Naive B cell (primary cell): ENCODE measurements around the gene SLC13A3. TPM values are rescaled to one million over a fixed set of nuclear protein-coding genes. Genes with fewer than 3 reads are reported as not detected.

Source experiments
- ATAC-seq, 2 donors: fragments of 150-1000 bp; cut with Tn5 transposase; 2 replicates each; pipeline ENCODE4 v1.10.0; 2021; ENCODE audit warnings: low read depth in 2 of 2, mild to moderate bottlenecking in 2 of 2, moderate library complexity in 2 of 2
- DNase-seq: peaks from one replicate; pipeline ENCODE4 v3.0.0; 2022
- H3K27ac Mint-ChIP-seq, 6 donors: one replicate each; pipeline ENCODE4 v1.8.0; 2020 to 2022; ENCODE audit warnings: mild to moderate bottlenecking in 6 of 6, mixed read lengths in 6 of 6, moderate library complexity in 5 of 6, inconsistent platforms in 2 of 6
- H3K27me3 Mint-ChIP-seq, 3 donors: one replicate each; pipeline ENCODE4 v1.8.0; 2021 to 2022; ENCODE audit warnings: mixed read lengths in 3 of 3, mild to moderate bottlenecking in 1 of 3
- H3K36me3 Mint-ChIP-seq, 2 donors: one replicate each; pipeline ENCODE4 v1.8.0; 2020 to 2022; ENCODE audit warnings: mixed read lengths in 2 of 2, inconsistent platforms in 1 of 2, mild to moderate bottlenecking in 1 of 2
- H3K4me1 Mint-ChIP-seq, 3 donors: one replicate each; pipeline ENCODE4 v1.8.0; 2020 to 2022; ENCODE audit warnings: mixed read lengths in 3 of 3, inconsistent platforms in 1 of 3, mild to moderate bottlenecking in 1 of 3, moderate library complexity in 1 of 3
- H3K4me3 Mint-ChIP-seq, 8 donors: one replicate each; pipeline ENCODE4 v1.8.0; 2020 to 2022; ENCODE audit warnings: mild to moderate bottlenecking in 8 of 8, mixed read lengths in 8 of 8, moderate library complexity in 8 of 8, inconsistent platforms in 2 of 8
- H3K9me3 Mint-ChIP-seq, 7 donors: one replicate each; pipeline ENCODE4 v1.8.0; 2020 to 2022; ENCODE audit warnings: mixed read lengths in 7 of 7, mild to moderate bottlenecking in 5 of 7, inconsistent platforms in 2 of 7, moderate library complexity in 1 of 7
- polyA plus RNA-seq, 6 donors: library from polyadenylated mRNA; unstranded; fragments of 300-500 nt; fragmentation: Illumina TruSeq; gene quantifications; one replicate each; pipeline ENCODE4 v1.2.3, GENCODE V29; 2021; ENCODE audit warnings: low read depth in 6 of 6

SLC13A3 gene
- polyA plus RNA-seq, 6 donors from 2014 or later, result 0.53 TPM; not detected in 5

DNA sequence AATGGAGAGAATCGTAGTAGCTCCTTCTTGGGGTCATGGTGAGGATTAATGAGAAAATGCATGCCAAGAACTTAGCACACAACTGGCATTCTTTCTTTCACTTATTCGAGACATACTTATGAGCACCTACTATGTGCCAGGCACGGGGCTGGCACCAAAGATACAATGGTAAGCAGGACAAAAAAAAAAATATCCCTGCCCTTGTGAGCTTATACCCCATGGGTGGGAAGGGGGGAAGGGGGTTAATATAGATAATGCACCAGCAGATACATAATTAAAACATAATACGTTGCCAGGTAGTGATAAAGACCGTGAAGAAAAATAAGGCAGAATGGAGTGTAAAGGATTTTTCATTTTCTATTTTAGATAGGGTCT, 8.3 kb downstream of the SLC13A3 start:
- Mint-ChIP-seq H3K4me1 (no peaks in the 10 kb centered on the region), H3K4me3 (no peak overlapping the region), H3K27me3 (peaks cover 18 to 44% (median 28%) of the 10 kb centered on the region in 3 donors), H3K9me3 (peaks cover 0 to 2% (median 0%) of the 10 kb centered on the region in 7 donors), H3K27ac (no peak overlapping the region), H3K36me3 (no peaks in the 10 kb centered on the region)
- no peak for DNase-seq
- ATAC-seq, result no peak

DNA sequence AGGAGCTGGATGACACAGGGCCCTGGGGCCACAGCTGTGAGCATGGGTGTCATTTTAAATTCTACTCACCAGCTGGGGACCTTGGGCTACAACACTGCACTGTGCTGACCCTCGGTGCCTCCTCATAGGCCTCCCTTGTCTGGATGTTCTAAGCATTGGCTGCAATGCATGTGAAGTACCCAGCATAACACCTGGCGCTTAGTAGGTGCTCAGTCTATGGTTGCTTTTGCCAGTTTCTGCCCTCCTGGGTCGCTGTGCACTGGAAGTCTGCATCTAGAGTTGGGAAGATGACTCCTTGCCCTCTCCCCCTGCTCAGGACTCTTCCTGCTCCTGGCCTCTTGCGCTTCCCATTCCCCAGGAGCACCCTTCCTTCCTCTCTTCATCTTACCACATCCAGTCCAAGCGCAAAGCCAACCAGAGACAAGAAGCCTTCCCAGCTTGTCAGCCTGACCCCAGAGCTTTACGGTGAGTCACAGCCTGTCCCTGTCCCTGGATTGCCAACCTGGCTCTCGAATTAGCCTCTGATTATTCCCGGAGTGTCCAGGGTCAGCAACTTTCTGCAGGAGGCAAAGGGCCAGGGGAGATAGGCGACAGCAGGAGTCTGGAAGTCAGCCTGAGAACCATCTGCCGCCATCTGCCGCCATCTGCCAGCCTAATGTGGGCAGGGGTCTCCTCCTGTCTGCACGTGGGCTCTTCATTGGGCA, 8.8 kb downstream of the SLC13A3 start:
- Mint-ChIP-seq H3K4me1 (no peaks in the 10 kb centered on the region), H3K27me3 (peaks cover 18 to 44% (median 28%) of the 10 kb centered on the region in 3 donors), H3K36me3 (no peaks in the 10 kb centered on the region), H3K27ac (no peak overlapping the region), H3K9me3 (peaks cover 0 to 2% (median 0%) of the 10 kb centered on the region in 7 donors), H3K4me3 (no peak overlapping the region)
- no peak for ATAC-seq
- DNase-seq, result no peak

DNA sequence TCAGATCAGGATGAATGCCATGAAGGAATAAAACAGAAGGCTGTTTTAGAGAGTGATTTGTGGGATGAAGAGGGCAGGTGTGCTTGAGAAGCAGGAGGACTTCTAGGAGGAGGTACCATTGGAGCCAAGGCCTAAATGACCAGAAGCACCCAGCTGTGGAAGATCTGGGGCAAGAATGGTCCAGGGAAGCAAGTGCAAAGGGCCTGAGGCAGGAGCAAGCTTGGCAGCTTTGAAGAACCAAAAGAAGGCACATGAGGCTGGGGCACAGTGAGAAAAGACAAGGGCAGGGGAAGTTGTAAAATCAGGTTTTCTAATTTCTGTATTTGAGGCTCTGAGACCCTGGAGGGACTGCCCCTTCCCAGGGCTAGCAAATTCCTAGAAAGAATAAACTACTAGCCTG, 9.8 kb downstream of the SLC13A3 start:
- H3K4me1 Mint-ChIP-seq, result no peaks in the 10 kb centered on the region
- ATAC-seq, result no peak
- peaks cover 0 to 2% (median 0%) of the 10 kb centered on the region in 7 donors for H3K9me3 Mint-ChIP-seq
- H3K36me3 Mint-ChIP-seq, result no peaks in the 10 kb centered on the region
- peak overlapping the region in 1 of 6 donors; percentile 39 for H3K27ac Mint-ChIP-seq
- no peak for DNase-seq
- peaks cover 11 to 46% (median 27%) of the 10 kb centered on the region in 3 donors for H3K27me3 Mint-ChIP-seq
- H3K4me3 Mint-ChIP-seq, result no peak overlapping the region

DNA sequence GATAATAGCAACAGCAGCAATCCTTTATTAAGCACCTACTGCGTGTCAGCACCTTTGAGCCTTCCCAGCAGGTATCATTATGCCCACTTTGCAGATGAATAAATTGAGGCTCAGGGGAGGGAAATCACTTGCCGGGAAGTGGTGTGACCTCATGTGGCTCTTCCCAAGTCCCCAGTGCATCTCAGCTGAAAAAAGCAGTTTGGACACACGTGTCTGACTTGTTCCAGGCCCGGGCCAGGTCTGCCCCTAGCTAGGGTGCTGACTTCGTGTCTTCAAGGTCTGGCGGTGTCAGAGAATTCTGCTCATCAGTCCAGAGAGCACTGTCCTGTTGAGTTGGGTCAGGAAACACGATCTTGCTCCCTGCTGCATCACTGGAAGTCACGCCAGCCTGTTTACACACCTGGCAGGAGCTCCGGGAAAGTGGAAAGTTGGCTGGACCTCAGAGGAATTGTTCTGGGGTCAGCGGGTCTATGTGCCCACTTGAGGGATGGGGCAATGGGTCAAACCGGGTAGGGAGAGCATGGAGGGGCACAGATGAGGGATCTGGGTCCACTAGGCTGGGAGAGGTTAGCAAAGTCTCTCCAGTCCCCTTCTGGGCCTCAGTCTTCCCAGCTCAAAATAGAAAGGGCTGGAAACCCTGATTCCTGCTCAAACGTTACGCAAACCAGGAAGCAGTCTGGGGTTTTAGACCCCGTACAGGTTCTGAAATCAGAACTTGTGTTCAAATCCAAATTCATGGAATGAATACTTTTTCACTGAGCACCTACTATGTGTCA, 10.5 kb downstream of the SLC13A3 start:
- no peak overlapping the region for H3K4me3 Mint-ChIP-seq
- H3K9me3 Mint-ChIP-seq, result peaks cover 0 to 2% (median 0%) of the 10 kb centered on the region in 7 donors
- H3K4me1 Mint-ChIP-seq, result no peaks in the 10 kb centered on the region
- peak overlapping the region in 1 of 6 donors; percentile 39 for H3K27ac Mint-ChIP-seq
- H3K27me3 Mint-ChIP-seq, result peaks cover 18 to 48% (median 33%) of the 10 kb centered on the region in 3 donors
- DNase-seq (no peak), ATAC-seq (no peak)
- H3K36me3 Mint-ChIP-seq, result no peaks in the 10 kb centered on the region

DNA sequence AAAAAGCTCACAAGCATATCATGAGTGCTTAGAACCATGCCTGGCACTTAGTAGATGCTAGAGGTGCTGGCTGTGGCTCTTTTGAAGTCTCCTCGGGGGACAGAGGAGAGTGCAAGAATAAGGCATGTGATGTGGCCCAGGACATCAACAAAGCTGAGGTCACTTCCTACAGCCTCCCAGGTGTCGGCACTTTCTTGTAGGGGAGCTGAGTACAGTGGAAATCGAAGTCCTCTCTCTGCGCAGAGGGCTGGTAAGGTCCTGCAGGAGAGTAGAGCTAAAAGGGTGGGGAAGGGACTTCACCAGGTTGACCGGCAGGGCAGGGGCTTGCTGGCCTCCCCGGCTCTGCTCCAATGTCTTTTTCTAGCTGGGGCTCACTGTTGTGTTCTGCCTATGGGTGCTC, 11.2 kb downstream of the SLC13A3 start:
- peaks cover 24 to 55% (median 40%) of the 10 kb centered on the region in 3 donors for H3K27me3 Mint-ChIP-seq
- H3K27ac Mint-ChIP-seq, result no peak overlapping the region
- H3K9me3 Mint-ChIP-seq, result peaks cover 0 to 2% (median 0%) of the 10 kb centered on the region in 7 donors
- no peak overlapping the region for H3K4me3 Mint-ChIP-seq
- no peaks in the 10 kb centered on the region for H3K4me1 Mint-ChIP-seq
- H3K36me3 Mint-ChIP-seq, result no peaks in the 10 kb centered on the region
- DNase-seq (no peak), ATAC-seq (no peak)

DNA sequence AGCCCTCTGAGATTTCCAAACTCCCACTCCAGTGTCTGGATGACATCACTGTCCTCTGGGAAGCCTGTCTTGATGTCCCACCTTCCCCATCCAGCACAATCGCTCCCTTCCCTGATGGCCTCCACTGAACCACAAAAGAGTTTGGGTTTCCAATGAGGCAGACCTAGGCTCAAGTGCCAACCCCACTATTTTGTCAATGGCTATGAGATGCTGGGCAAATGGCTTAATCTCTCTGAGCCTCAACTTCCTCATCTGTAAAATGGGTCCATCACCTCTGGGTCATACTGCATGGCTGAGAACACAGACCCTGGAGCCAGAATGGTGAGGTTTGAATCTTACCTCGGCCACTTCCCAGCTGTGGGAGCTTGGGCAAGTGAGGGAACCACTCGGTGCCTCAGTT, 11.7 kb downstream of the SLC13A3 start:
- Mint-ChIP-seq H3K4me3 (no peak overlapping the region), H3K4me1 (no peaks in the 10 kb centered on the region), H3K27ac (no peak overlapping the region), H3K36me3 (no peaks in the 10 kb centered on the region), H3K27me3 (peaks cover 27 to 59% (median 45%) of the 10 kb centered on the region in 3 donors), H3K9me3 (peaks cover 0 to 2% (median 0%) of the 10 kb centered on the region in 7 donors)
- ATAC-seq (no peak), DNase-seq (no peak)

DNA sequence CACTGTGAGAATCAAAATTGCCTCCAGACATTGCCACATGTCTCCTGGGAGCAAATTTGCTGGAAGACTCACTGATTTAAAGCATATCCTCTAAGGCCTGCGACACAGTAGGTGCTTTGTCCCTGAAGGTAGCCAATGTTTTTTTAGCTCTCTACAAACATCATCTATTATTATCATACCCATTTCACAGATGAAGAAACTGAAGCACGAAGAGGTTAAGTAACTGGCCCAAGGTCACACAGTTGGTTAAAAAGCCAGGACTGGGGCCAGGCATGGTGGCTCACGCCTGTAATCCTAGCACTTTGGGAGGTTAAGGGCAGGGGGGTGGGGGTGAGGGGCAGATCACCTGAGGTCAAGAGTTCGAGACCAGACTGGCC, 12.4 kb downstream of the SLC13A3 start:
- Mint-ChIP-seq H3K9me3 (peaks cover 0 to 2% (median 0%) of the 10 kb centered on the region in 7 donors), H3K4me3 (no peak overlapping the region), H3K4me1 (no peaks in the 10 kb centered on the region), H3K27ac (no peak overlapping the region), H3K36me3 (no peaks in the 10 kb centered on the region), H3K27me3 (peaks cover 27 to 59% (median 46%) of the 10 kb centered on the region in 3 donors)
- no peak for DNase-seq
- ATAC-seq, result no peak

DNA sequence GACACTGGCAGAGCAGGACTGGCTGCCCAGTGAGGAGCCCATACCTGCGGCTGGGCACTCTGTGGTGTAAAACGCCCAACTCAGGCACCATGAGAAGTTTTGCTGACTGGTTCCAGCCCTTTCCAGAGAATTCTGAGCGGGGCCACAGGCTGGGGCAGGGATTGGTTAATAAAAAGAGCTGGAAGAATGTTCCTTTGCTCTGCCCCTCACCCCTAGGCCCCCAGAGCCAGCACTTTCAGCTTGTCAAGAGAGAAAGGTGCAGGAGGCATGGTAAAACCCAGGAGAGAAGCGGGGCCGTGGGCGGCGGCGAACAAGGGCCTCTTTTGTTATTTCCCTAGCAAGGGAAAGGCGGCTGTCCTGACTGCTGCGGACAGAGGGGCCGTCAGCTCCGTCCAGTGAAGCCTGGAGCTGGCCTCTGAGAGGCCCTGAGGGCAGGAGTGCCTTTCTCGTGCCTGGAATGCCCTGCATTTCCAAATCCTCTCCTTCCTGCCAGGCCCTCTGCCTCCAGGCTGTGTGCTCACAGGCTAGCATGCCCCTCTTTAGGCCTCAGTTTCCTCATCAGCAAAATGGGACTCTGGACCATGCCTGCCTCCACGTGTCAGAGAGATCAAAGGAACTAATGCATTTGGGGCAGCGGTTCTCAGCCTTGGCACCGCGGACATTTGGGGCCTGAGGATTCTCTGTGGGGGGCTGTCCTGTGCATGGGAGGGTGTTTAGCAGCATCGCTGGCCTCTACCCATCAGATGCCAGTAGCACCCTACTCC, 12.9 kb downstream of the SLC13A3 start:
- DNase-seq (no peak), ATAC-seq (no peak)
- H3K4me1 Mint-ChIP-seq, result no peaks in the 10 kb centered on the region
- peaks cover 0 to 2% (median 0%) of the 10 kb centered on the region in 7 donors for H3K9me3 Mint-ChIP-seq
- no peak overlapping the region for H3K27ac Mint-ChIP-seq
- H3K36me3 Mint-ChIP-seq, result no peaks in the 10 kb centered on the region
- H3K27me3 Mint-ChIP-seq, result peaks cover 31 to 56% (median 51%) of the 10 kb centered on the region in 3 donors
- no peak overlapping the region for H3K4me3 Mint-ChIP-seq

DNA sequence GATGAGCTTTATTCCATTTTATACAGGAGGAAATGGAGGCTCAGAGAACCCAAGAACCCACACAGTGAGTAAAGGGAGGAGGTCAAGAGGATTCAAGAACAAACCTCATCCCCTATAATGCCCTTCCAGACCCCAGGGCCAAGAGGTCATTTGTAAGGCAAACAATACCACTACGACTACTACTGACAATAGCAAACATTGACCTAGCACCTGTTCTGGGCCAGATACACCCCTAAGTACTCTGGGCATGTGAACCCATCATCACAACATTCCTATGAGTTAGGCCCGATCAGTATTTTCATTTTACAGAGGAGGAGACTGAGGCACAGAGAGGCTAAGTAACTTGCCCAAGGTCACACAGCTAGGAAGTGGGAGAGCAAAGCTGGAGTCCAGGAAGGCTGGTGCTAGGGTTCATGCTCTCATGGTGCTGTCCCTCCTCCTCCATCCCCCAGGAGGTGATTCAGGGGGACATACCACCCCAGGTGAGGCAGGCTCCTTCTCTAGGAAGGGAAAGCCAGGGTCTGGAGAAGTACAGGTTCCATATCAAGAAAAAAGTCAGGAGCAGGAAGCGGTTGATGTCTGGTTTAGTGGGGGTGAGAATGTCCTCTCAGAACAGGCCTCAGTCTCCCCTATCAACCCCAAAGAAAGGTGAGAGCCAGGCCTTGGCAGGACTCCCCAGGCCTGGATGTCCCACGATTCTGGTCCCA, 13.7 kb downstream of the SLC13A3 start:
- no peak overlapping the region for H3K27ac Mint-ChIP-seq

DNA sequence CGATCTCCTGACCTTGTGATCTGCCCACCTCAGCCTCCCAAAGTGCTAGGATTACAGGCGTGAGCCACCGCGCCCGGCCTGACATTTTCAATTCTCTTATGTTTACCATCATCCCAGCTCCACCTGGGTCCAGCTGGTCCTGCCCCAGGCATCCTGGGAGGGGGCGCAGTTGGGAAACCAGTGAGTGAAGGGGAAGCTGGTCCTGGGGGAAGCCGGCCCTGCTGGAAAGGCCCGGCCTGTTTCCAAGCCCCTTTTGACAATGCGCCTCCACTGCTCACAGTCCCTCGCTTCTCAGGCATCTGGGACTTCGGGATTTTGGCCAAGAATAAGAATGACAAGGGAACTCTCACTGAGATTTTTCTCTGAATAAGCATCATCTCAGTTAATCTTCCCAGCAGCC, 14.2 kb downstream of the SLC13A3 start:
- Mint-ChIP-seq H3K27me3 (peaks cover 24 to 55% (median 55%) of the 10 kb centered on the region in 3 donors), H3K4me3 (no peak overlapping the region)

More for the DNA sequence above, 13.7 kb downstream of the SLC13A3 start:
- Mint-ChIP-seq H3K27me3 (peaks cover 27 to 56% (median 56%) of the 10 kb centered on the region in 3 donors), H3K4me1 (no peaks in the 10 kb centered on the region), H3K4me3 (no peak overlapping the region), H3K9me3 (peaks cover 0 to 2% (median 0%) of the 10 kb centered on the region in 7 donors), H3K36me3 (no peaks in the 10 kb centered on the region)
- ATAC-seq (no peak), DNase-seq (no peak)

DNA sequence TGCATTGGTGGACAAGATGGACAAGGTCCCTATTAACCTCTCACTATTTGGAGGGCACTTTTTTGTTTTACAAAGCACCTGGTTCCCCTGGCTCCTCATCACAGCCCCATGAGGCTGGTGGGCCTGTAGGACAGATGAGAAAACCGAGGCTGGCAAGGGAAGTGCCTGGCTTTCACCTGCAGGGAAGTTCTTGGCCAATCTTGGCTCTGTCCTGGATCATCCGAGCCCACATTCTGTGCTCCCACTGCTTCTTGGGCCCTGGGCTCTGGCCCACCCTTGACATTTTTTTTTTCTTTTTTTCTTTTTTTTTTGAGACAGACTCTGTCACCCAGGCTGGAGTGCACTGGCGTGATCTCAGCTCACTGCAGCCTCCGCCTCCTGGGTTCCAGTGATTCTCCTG, 14.7 kb downstream of the SLC13A3 start:
- Mint-ChIP-seq H3K4me1 (no peaks in the 10 kb centered on the region), H3K27ac (no peak overlapping the region), H3K36me3 (no peaks in the 10 kb centered on the region), H3K9me3 (peaks cover 0 to 2% (median 0%) of the 10 kb centered on the region in 7 donors), H3K4me3 (no peak overlapping the region), H3K27me3 (peaks cover 25 to 58% (median 53%) of the 10 kb centered on the region in 3 donors)
- no peak for ATAC-seq
- DNase-seq, result no peak

More for the DNA sequence above, 14.2 kb downstream of the SLC13A3 start:
- no peaks in the 10 kb centered on the region for H3K4me1 Mint-ChIP-seq
- no peak for ATAC-seq
- H3K36me3 Mint-ChIP-seq, result no peaks in the 10 kb centered on the region
- H3K9me3 Mint-ChIP-seq, result peaks cover 0 to 2% (median 0%) of the 10 kb centered on the region in 7 donors
- DNase-seq, result no peak
- no peak overlapping the region for H3K27ac Mint-ChIP-seq

DNA sequence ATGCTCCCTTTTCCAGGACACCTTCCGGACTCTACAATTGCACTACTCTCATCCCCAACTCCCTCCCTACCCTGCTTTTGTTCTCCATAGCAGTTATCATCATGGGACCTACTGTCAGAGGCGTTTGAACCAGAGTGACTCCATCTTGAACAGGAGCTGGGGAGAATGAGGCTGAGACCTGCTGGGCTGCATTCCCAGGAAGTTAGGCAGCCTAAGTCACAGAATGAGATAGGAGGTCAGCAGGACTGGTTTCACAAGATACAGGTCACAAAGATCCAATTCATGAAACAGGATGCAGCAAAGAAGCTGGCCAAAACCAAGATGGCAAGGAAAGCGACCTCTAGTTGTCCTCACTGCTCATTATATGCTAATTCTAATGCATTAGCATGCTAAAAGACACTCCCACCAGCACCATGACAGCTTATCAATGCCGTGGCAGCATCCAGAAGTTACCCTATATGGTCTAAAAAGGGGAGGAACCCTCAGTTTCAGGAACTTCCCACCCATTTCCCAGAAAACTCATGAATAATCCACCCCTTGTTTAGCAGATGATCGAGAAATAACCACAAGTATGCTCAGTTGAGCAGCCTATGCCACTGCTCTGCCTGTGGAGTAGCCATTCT, 15.6 kb downstream of the SLC13A3 start:
- H3K9me3 Mint-ChIP-seq, result peaks cover 0 to 2% (median 0%) of the 10 kb centered on the region in 7 donors
- peaks cover 0 to 1% of the 10 kb centered on the region in 2 donors for H3K36me3 Mint-ChIP-seq
- peaks cover 30 to 56% (median 51%) of the 10 kb centered on the region in 3 donors for H3K27me3 Mint-ChIP-seq
- H3K4me3 Mint-ChIP-seq, result no peak overlapping the region
- ATAC-seq (no peak), DNase-seq (no peak)
- H3K4me1 Mint-ChIP-seq, result no peaks in the 10 kb centered on the region
- H3K27ac Mint-ChIP-seq, result no peak overlapping the region
